Endodermal cell (in vitro differentiated cells): ENCODE data around the gene DUS3L. TPM values are rescaled to one million over a fixed set of nuclear protein-coding genes. Genes with fewer than 3 reads are reported as not detected.
"Not testable (repeated sequence)": the region's sequence is repeated elsewhere in the genome, so short reads cannot be mapped to it uniquely, and the experiment has no call there.

Experiments used
- DNase-seq: peaks from one replicate; pipeline ENCODE4 v3.0.0-alpha.2; 2017
- H3K27ac ChIP-seq: 2 replicates; pipeline ENCODE4 v1.5.1; 2013; ENCODE audit warnings: mild to moderate bottlenecking, low read depth, low read length, moderate library complexity
- H3K27me3 ChIP-seq: 2 replicates; pipeline ENCODE4 v1.6.1; 2013; ENCODE audit warnings: mild to moderate bottlenecking, low read length, moderate library complexity; ENCODE audit not compliant: insufficient read depth, control insufficient read depth, poor library complexity, severe bottlenecking
- H3K36me3 ChIP-seq: 2 replicates; pipeline ENCODE4 v1.7.0; 2013; ENCODE audit warnings: mild to moderate bottlenecking, low read length, moderate library complexity; ENCODE audit not compliant: control insufficient read depth, insufficient read depth
- H3K4me1 ChIP-seq: one replicate; pipeline ENCODE4 v1.7.0; 2013; ENCODE audit warnings: low read length; ENCODE audit not compliant: control insufficient read depth, insufficient read depth
- H3K4me3 ChIP-seq: 2 replicates; pipeline ENCODE4 v1.5.1; 2013; ENCODE audit warnings: mild to moderate bottlenecking, low read length, moderate library complexity
- H3K9ac ChIP-seq: 2 replicates; pipeline ENCODE4 v1.6.1; 2013; ENCODE audit warnings: mild to moderate bottlenecking, low read length, moderate library complexity; ENCODE audit not compliant: poor library complexity, severe bottlenecking; ENCODE audit errors: extremely low read depth
- H3K9me3 ChIP-seq: 2 replicates; pipeline ENCODE4 v1.6.1; 2013; ENCODE audit warnings: mild to moderate bottlenecking, low read length, moderate library complexity; ENCODE audit not compliant: control insufficient read depth
- H3K27ac Mint-ChIP-seq: 2 replicates; pipeline ENCODE4 v1.8.0; 2020; ENCODE audit warnings: mixed read lengths
- H3K27me3 Mint-ChIP-seq: 2 replicates; pipeline ENCODE4 v1.8.0; 2021; ENCODE audit warnings: mild to moderate bottlenecking, mixed read lengths; ENCODE audit not compliant: insufficient read depth
- H3K36me3 Mint-ChIP-seq: 2 replicates; pipeline ENCODE4 v1.8.0; 2020; ENCODE audit warnings: low read depth, mixed read lengths
- H3K4me1 Mint-ChIP-seq: 2 replicates; pipeline ENCODE4 v1.8.0; 2020; ENCODE audit warnings: mixed read lengths
- H3K4me3 Mint-ChIP-seq: 2 replicates; pipeline ENCODE4 v1.8.0; 2020; ENCODE audit warnings: mild to moderate bottlenecking, moderate library complexity, mixed read lengths
- H3K9me3 Mint-ChIP-seq: 2 replicates; pipeline ENCODE4 v1.8.0; 2020; ENCODE audit warnings: mild to moderate bottlenecking, mixed read lengths
- WGBS, 2 experiments: methylation state at CpG; one replicate each; pipeline versions ENCODE4 v1.1.5 to v1.1.7; 2013; ENCODE audit warnings: missing lambda C conversion rate in 2 of 2, mixed read lengths in 1 of 2; ENCODE audit not compliant: insufficient coverage in 1 of 2, insufficient read length in 1 of 2; 5-methylcytosine and 5-hydroxymethylcytosine counted together
- total RNA-seq, 2 donors: library from RNA; stranded (reverse); fragmentation: NEBNext Ultra II Directional in 1 of 2; extraction: Animal tissue kit (Norgen Biotek cat#: 25700) in 1 of 2; gene quantifications; 2 replicates in 1 of 2; 3 replicates in 1 of 2; pipeline ENCODE4 v1.2.1, GENCODE V29; 2021
- TF ChIP-seq, protein P1 (sequence below): fragments of 200-600 bp; sonication (generic); conservative IDR thresholded peaks from 2 replicates; pipeline ENCODE4 v1.5.0; 2021; ENCODE audit warnings: antibody characterized with exemption, mild to moderate bottlenecking

Gene DUS3L
- total RNA-seq, 2 donors from 2014 or later = 19.6 to 36.8 TPM

DNA sequence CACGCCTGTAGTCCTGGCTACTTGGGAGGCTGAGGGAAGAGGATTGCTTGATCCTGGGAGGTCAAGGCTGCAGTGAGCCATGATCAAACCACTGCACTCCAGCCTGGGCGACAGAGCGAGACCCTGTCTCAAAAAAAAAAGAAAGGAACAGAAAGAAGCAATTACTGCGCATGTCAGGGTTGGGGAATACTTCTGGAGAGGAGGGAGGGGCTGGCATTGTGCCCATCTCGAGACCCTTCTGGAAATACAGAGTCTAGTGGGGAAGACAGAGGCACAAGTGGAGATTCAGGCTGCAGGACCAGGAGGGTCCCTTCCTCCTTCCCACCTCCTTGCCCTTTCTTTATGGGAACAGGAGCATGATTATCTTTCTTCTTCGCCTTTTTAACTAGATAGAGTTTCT, 37.2 kb downstream of the DUS3L start:
- 90 to 91% methylated on average over 4 to 6 of the region's 6 CpGs for WGBS, 2 experiments
- no peaks in the 10 kb centered on the region for H3K9me3 Mint-ChIP-seq
- no peaks in the 10 kb centered on the region for H3K36me3 Mint-ChIP-seq
- TF ChIP-seq, protein P1, sequence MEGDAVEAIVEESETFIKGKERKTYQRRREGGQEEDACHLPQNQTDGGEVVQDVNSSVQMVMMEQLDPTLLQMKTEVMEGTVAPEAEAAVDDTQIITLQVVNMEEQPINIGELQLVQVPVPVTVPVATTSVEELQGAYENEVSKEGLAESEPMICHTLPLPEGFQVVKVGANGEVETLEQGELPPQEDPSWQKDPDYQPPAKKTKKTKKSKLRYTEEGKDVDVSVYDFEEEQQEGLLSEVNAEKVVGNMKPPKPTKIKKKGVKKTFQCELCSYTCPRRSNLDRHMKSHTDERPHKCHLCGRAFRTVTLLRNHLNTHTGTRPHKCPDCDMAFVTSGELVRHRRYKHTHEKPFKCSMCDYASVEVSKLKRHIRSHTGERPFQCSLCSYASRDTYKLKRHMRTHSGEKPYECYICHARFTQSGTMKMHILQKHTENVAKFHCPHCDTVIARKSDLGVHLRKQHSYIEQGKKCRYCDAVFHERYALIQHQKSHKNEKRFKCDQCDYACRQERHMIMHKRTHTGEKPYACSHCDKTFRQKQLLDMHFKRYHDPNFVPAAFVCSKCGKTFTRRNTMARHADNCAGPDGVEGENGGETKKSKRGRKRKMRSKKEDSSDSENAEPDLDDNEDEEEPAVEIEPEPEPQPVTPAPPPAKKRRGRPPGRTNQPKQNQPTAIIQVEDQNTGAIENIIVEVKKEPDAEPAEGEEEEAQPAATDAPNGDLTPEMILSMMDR = no peak
- Histone ChIP-seq H3K9me3 (no peaks in the 10 kb centered on the region), H3K36me3 (no peaks in the 10 kb centered on the region), H3K4me3 (no peak overlapping the region), H3K4me1 (no peaks in the 10 kb centered on the region), H3K27ac (no peak overlapping the region), H3K9ac (no peak overlapping the region), H3K27me3 (no peaks in the 10 kb centered on the region)
- no peaks in the 10 kb centered on the region for H3K4me1 Mint-ChIP-seq
- no peak overlapping the region for H3K27ac Mint-ChIP-seq
- no peak for DNase-seq
- H3K4me3 Mint-ChIP-seq = no peak overlapping the region
- peaks cover 13% of the 10 kb centered on the region for H3K27me3 Mint-ChIP-seq

DNA sequence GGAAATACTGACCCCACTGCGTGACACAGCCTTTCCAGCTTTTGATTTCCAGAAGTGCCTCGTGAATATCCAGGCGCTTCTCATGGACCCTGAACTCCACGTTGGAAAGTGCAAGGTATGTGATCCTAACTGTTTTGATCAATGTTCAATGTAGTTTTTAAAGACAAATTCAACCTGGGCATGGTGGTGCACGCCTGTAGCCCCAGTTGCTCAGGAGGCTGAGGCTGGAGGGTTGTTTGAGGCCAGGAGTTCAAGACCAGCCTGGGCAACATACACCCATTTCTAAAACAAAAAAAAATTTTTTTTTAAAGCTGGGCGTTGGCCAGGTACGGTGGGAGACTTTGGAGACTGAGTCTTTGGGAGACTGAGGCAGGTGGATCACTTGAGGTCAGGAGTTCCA, 39.3 kb downstream of the DUS3L start:
- TF ChIP-seq, protein P1 = no peak
- Mint-ChIP-seq H3K27me3 (peaks cover 13% of the 10 kb centered on the region), H3K36me3 (no peaks in the 10 kb centered on the region), H3K9me3 (no peaks in the 10 kb centered on the region), H3K4me3 (no peak overlapping the region), H3K4me1 (no peaks in the 10 kb centered on the region), H3K27ac (no peak overlapping the region)
- H3K9me3 ChIP-seq = no peaks in the 10 kb centered on the region
- no peak overlapping the region for H3K9ac ChIP-seq
- no peaks in the 10 kb centered on the region for H3K36me3 ChIP-seq
- DNase-seq = no peak
- no peak overlapping the region for H3K4me3 ChIP-seq
- 90 to 93% methylated on average over 7 of the region's 7 CpGs for WGBS, 2 experiments
- H3K27ac ChIP-seq = no peak overlapping the region
- H3K27me3 ChIP-seq = no peaks in the 10 kb centered on the region
- H3K4me1 ChIP-seq = no peaks in the 10 kb centered on the region

DNA sequence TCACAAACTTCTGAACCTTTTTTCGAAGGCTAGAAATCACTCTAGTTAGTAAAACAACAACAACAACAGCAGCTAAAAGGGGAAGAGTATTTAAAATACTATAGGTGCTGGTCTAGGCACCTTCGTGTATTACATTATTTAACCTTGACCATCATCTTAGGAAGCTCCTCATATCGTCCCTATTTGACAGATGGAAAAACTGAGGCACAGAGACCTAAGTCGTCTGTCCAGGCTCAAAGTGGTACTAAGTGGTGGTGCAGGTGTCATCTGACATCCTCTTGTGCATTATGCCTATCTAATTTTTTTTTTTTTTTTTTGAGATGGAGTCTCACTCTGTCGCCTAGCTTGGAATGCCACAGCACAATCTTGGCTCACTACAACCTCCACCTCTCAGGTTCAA, 41.5 kb downstream of the DUS3L start:
- no peaks in the 10 kb centered on the region for H3K36me3 Mint-ChIP-seq
- no peaks in the 10 kb centered on the region for H3K36me3 ChIP-seq
- H3K9ac ChIP-seq = no peak overlapping the region
- H3K27me3 Mint-ChIP-seq = peaks cover 15% of the 10 kb centered on the region
- H3K9me3 Mint-ChIP-seq = no peaks in the 10 kb centered on the region
- TF ChIP-seq, protein P1 = no peak
- H3K4me3 Mint-ChIP-seq = no peak overlapping the region
- H3K27me3 ChIP-seq = no peaks in the 10 kb centered on the region
- no peak overlapping the region for H3K27ac ChIP-seq
- WGBS, 2 experiments = 80 to 91% methylated on average over 1 to 3 of the region's 5 CpGs
- H3K9me3 ChIP-seq = no peaks in the 10 kb centered on the region
- H3K4me1 Mint-ChIP-seq = no peaks in the 10 kb centered on the region
- H3K4me1 ChIP-seq = no peaks in the 10 kb centered on the region
- H3K4me3 ChIP-seq = no peak overlapping the region
- no peak for DNase-seq
- no peak overlapping the region for H3K27ac Mint-ChIP-seq

DNA sequence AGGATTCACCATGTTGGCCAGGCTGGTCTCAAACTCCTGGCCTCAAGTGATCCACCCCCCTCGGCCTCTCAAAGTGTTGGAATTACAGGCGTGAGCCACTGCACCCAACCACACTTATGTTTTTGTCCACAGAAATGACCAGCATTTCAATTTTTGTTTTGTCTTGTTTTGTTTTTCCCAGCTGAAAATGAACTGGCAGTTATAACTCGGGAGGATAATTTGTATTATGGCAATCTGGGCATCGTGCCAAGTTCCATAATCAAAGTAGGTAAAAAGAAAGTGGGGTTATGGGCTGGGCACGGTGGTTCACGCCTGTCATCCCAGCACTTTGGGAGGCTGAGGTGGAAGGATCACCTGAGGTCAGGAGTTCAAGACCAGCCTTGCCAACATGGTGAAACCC, 42.0 kb downstream of the DUS3L start:
- H3K27me3 ChIP-seq, H3K9me3 ChIP-seq, H3K4me3 ChIP-seq, DNase-seq, H3K36me3 ChIP-seq, H3K27ac Mint-ChIP-seq, H3K4me1 Mint-ChIP-seq, H3K9me3 Mint-ChIP-seq, H3K4me1 ChIP-seq, H3K9ac ChIP-seq, H3K27ac ChIP-seq, H3K4me3 Mint-ChIP-seq, H3K36me3 Mint-ChIP-seq: not testable (repeated sequence)
- H3K27me3 Mint-ChIP-seq = peaks cover 13% of the 10 kb centered on the region
- 83% methylated on average over 6 of the region's 6 CpGs for WGBS, 2 experiments

DNA sequence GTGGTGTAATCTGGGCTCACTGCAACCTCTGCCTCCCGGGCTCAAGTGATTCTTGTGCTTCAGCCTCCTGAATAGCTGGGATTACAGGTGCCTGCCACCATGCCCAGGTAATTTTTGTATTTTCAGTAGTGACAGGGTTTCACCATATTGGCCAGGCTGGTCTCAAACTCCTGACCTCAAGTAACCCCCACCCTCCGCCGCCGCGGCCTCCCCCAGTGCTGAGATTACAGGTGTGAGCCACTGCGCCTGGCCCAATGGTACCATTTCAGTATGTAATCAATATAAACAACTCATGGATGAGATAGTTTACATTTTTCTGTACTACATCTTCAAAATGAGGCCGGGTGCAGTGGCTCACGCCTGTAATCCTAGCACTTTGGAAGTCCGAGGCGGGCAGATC, 46.0 kb downstream of the DUS3L start:
- H3K36me3 Mint-ChIP-seq, H3K4me1 Mint-ChIP-seq, H3K9me3 ChIP-seq, H3K27ac Mint-ChIP-seq, H3K9ac ChIP-seq, H3K4me3 ChIP-seq, H3K4me3 Mint-ChIP-seq, H3K4me1 ChIP-seq, H3K36me3 ChIP-seq, H3K27ac ChIP-seq, H3K9me3 Mint-ChIP-seq, DNase-seq, H3K27me3 ChIP-seq: not testable (repeated sequence)
- peaks cover 13% of the 10 kb centered on the region for H3K27me3 Mint-ChIP-seq
- 88 to 94% methylated on average over 5 to 10 of the region's 10 CpGs for WGBS, 2 experiments
